Body of pancreas (tissue), 4 donors: ENCODE data around the gene AUTS2.

Experiments
- POLR2A ChIP-seq, 3 donors: fragments of 450-650 bp; IDR thresholded peaks; one replicate each; pipeline ENCODE4 v1.6.1; 2016; ENCODE audit warnings: antibody characterized with exemption in 3 of 3, mild to moderate bottlenecking in 2 of 3
- TF ChIP-seq, protein P1 (sequence below), 7 experiments: fragments of 450-650 bp in 4 of 7; fragments of 200-600 bp in 3 of 7; sonication (generic) in 3 of 7; IDR thresholded peaks; one replicate each; pipeline ENCODE4 v1.5.1; 2016 to 2019; ENCODE audit warnings: antibody characterized with exemption in 7 of 7

DNA sequence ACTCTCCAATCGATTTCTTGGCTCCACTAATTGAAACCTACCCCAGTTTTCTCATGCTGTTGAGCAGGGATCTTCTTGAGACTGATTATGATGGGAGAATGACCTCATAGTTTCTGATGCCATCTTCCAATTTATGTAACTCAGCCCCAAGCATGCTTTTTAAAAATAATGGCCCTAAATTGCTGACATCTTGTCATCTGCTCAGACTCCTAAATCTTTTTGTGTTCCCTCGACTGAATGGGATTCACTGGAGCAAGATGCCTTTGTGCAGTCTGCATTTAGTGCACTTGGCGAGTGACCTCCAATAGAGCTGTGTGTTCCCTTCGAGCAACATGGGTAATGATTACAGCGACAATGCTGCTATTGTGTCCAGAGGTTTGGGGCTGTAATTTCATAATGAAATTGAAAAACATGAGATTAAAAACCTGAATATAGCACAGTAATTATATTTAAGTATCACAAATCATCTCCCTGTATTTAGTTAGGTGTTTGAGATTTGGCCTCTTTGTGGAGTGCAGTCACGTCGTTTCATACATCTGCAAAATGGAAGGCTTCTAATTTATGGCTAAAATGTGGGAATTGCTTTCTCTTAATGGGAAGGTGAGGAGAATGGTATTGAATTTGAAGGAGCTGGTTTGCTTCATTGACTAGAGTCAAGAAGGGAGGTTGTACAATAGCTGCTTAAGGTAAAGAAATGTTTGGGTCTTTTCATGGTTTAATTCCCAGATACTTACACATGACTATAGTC lies 192.9 kb downstream of the AUTS2 start:
- TF ChIP-seq, protein P1, sequence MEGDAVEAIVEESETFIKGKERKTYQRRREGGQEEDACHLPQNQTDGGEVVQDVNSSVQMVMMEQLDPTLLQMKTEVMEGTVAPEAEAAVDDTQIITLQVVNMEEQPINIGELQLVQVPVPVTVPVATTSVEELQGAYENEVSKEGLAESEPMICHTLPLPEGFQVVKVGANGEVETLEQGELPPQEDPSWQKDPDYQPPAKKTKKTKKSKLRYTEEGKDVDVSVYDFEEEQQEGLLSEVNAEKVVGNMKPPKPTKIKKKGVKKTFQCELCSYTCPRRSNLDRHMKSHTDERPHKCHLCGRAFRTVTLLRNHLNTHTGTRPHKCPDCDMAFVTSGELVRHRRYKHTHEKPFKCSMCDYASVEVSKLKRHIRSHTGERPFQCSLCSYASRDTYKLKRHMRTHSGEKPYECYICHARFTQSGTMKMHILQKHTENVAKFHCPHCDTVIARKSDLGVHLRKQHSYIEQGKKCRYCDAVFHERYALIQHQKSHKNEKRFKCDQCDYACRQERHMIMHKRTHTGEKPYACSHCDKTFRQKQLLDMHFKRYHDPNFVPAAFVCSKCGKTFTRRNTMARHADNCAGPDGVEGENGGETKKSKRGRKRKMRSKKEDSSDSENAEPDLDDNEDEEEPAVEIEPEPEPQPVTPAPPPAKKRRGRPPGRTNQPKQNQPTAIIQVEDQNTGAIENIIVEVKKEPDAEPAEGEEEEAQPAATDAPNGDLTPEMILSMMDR (IDR thresholded peaks at IDR 0.05) = no peak
- TF ChIP-seq POLR2A (IDR thresholded peaks at IDR 0.05) = no peak
